Loucy (cell line): ENCODE measurements around the gene ANO8.
A peak's percentile ranks its signal among the peaks of the same experiment; 100 is the strongest.

Source experiments
- H2AFZ ChIP-seq: fragments of 200-600 bp; sonication (generic); 2 replicates; pipeline ENCODE4 v1.6.0; 2016; ENCODE audit warnings: antibody characterized with exemption, mild to moderate bottlenecking, low read length, moderate library complexity
- H3F3A ChIP-seq: fragments of 200-600 bp; 2 replicates; pipeline ENCODE4 v1.6.0; 2016; ENCODE audit warnings: antibody characterized with exemption, low read depth, mild to moderate bottlenecking
- H3K27me3 ChIP-seq: fragments of 200-600 bp; sonication (generic); 2 replicates; pipeline ENCODE4 v1.6.1; 2014; ENCODE audit warnings: low read length, mild to moderate bottlenecking; ENCODE audit not compliant: insufficient read depth, poor library complexity, severe bottlenecking
- H3K36me3 ChIP-seq: fragments of 200-600 bp; sonication (generic); 2 replicates; pipeline ENCODE4 v1.6.1; 2016; ENCODE audit warnings: low read length; ENCODE audit not compliant: insufficient read depth
- H3K4me1 ChIP-seq: fragments of 200-600 bp; sonication (generic); 2 replicates; pipeline ENCODE4 v1.5.1; 2014; ENCODE audit warnings: low read length, mild to moderate bottlenecking; ENCODE audit not compliant: insufficient read depth, poor library complexity, severe bottlenecking
- H3K4me2 ChIP-seq: fragments of 200-600 bp; sonication (generic); 2 replicates; pipeline ENCODE4 v1.6.0; 2014; ENCODE audit warnings: antibody characterized with exemption, low read length, low read depth, mild to moderate bottlenecking; ENCODE audit not compliant: poor library complexity, severe bottlenecking
- H3K4me3 ChIP-seq: fragments of 200-600 bp; sonication (generic); 2 replicates; pipeline ENCODE4 v1.5.1; 2014; ENCODE audit warnings: low read length, mild to moderate bottlenecking, mixed read lengths; ENCODE audit not compliant: poor library complexity, severe bottlenecking
- H3K79me2 ChIP-seq: fragments of 200-600 bp; sonication (generic); 2 replicates; pipeline ENCODE4 v1.6.1; 2014; ENCODE audit warnings: low read length; ENCODE audit not compliant: insufficient read depth
- H3K9ac ChIP-seq: fragments of 200-600 bp; sonication (generic); 2 replicates; pipeline ENCODE4 v1.6.0; 2014; ENCODE audit warnings: mild to moderate bottlenecking, low read depth, low read length, moderate library complexity; ENCODE audit not compliant: poor library complexity, severe bottlenecking
- H3K9me2 ChIP-seq: fragments of 200-600 bp; sonication (generic); replicated peaks from 2 replicates; pipeline ENCODE4 v1.6.1; 2016; ENCODE audit warnings: low read depth, low read length, mixed read lengths
- H3K9me3 ChIP-seq: fragments of 200-600 bp; sonication (generic); 2 replicates; pipeline ENCODE4 v1.6.1; 2014; ENCODE audit warnings: mild to moderate bottlenecking, antibody characterized with exemption, low read length, low read depth; ENCODE audit not compliant: insufficient read depth
- H4K20me1 ChIP-seq: fragments of 200-600 bp; sonication (generic); 2 replicates; pipeline ENCODE4 v1.6.0; 2014; ENCODE audit warnings: antibody characterized with exemption, low read length, mild to moderate bottlenecking; ENCODE audit not compliant: insufficient read depth, poor library complexity, severe bottlenecking
- EZH2phosphoT487 ChIP-seq: fragments of 200-600 bp; IDR thresholded peaks from 2 replicates; pipeline ENCODE4 v1.6.1; 2018; ENCODE audit warnings: antibody characterized with exemption, mild to moderate bottlenecking, moderate library complexity, borderline replicate concordance
- TF ChIP-seq, protein P1 (sequence below): fragments of 200-600 bp; sonication (generic); conservative IDR thresholded peaks from 2 replicates; pipeline ENCODE4 v1.5.1; 2014; ENCODE audit warnings: mild to moderate bottlenecking, antibody characterized with exemption, low read length

Gene ANO8

DNA sequence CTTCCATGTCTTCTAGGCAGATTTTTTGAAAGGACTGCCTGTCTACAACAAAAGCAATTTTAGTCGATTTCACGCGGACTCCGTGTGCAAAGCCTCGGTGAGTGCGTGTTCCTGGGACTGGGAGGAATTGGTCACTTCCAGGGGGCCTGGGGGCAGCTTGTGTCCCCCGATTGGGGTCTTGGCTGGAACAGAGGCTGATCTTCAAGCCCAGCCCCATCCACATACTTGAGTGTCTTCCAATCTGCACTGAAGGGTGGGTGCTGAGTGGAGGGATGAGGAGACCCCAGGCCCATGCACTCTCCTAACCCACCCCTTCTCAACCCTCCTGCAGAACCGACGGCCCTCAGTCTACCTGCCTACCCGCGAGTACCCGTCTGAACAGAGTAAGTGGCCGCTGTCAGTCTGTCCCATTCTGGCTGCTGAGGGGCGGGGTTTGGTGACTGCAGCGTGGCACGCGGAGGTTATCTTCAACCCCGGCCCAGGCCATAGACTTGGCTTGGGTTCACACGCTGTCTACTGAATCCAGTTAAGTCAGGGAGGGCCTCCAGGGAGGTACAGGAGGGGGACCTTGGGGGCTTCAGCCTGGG, 20.6 kb downstream of the ANO8 start:
- no peaks in the 10 kb centered on the region for H3F3A ChIP-seq
- H3K4me3 ChIP-seq: no peak overlapping the region
- H2AFZ ChIP-seq: no peak overlapping the region
- no peaks in the 10 kb centered on the region for H3K9me2 ChIP-seq
- H4K20me1 ChIP-seq: peaks cover 29% of the 10 kb centered on the region
- no peak for TF ChIP-seq EZH2phosphoT487
- peaks cover 4% of the 10 kb centered on the region for H3K27me3 ChIP-seq
- H3K79me2 ChIP-seq: peaks cover 41% of the 10 kb centered on the region
- H3K36me3 ChIP-seq: peaks cover 26% of the 10 kb centered on the region; the same call in 1 of the 2 replicates
- no peak overlapping the region for H3K4me2 ChIP-seq
- H3K4me1 ChIP-seq: peaks cover 10% of the 10 kb centered on the region
- H3K9me3 ChIP-seq: no peaks in the 10 kb centered on the region
- H3K9ac ChIP-seq: no peak overlapping the region

GRCh38 chr19:17312189-17313113, 22.2 kb downstream of the ANO8 start:
- Histone ChIP-seq H3K27me3 (peaks cover 4% of the 10 kb centered on the region), H3K4me3 (no peak overlapping the region), H3K79me2 (peaks cover 49% of the 10 kb centered on the region), H3K36me3 (peaks cover 23% of the 10 kb centered on the region; the same call in 1 of the 2 replicates), H3K4me1 (peaks cover 14% of the 10 kb centered on the region), H3F3A (no peaks in the 10 kb centered on the region), H3K4me2 (peak overlapping the region; percentile 81), H4K20me1 (peaks cover 29% of the 10 kb centered on the region), H3K9me2 (no peaks in the 10 kb centered on the region), H3K9me3 (no peaks in the 10 kb centered on the region), H3K9ac (no peak overlapping the region), H2AFZ (no peak overlapping the region)
- TF ChIP-seq EZH2phosphoT487: no peak
- TF ChIP-seq, protein P1, sequence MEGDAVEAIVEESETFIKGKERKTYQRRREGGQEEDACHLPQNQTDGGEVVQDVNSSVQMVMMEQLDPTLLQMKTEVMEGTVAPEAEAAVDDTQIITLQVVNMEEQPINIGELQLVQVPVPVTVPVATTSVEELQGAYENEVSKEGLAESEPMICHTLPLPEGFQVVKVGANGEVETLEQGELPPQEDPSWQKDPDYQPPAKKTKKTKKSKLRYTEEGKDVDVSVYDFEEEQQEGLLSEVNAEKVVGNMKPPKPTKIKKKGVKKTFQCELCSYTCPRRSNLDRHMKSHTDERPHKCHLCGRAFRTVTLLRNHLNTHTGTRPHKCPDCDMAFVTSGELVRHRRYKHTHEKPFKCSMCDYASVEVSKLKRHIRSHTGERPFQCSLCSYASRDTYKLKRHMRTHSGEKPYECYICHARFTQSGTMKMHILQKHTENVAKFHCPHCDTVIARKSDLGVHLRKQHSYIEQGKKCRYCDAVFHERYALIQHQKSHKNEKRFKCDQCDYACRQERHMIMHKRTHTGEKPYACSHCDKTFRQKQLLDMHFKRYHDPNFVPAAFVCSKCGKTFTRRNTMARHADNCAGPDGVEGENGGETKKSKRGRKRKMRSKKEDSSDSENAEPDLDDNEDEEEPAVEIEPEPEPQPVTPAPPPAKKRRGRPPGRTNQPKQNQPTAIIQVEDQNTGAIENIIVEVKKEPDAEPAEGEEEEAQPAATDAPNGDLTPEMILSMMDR: no peak

DNA sequence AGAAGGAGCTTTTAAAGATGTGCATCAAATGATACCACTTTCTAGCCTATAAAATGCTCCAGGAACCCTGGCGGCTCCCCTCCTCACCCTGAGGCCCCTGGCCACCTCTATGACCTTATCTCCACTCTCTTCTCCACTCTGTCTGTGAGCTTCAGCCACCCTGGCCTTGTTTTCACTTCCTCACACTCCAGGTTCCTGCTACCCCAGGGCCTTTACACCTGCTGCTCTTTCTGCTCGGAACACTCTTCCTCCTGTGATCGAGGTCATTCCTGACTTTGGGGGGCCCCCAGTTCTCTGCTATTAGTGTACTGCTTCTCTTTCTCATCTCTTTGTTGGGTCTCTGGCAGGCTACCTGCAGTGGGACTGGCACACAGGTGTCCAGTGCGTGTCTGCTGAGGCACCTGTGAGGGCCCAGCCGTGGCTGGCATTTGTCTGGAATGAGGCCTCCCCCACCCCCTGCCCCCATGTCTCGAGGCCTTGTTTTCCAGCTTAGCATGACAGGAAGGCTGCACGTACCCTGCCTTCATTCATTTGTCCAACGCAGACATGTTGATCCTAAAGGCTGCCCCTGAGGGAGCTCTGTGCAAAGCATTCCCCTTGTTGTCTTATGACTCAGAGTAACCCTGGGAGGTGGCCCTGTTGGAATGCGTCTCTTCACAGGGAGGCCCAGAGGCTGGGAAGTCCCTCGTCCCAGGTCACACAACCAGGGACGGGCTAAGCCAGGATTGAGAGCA, 23.0 kb downstream of the ANO8 start:
- H3K4me2 ChIP-seq: peak overlapping the region; percentile 81
- TF ChIP-seq EZH2phosphoT487: no peak
- TF ChIP-seq, protein P1: no peak

More for the DNA sequence above, 23.0 kb downstream of the ANO8 start:
- Histone ChIP-seq H3K36me3 (peaks cover 23% of the 10 kb centered on the region; the same call in 1 of the 2 replicates), H3K79me2 (peaks cover 56% of the 10 kb centered on the region), H3K4me3 (peak overlapping the region; percentile 36), H3K9me2 (no peaks in the 10 kb centered on the region), H4K20me1 (peaks cover 29% of the 10 kb centered on the region), H3K9ac (no peak overlapping the region), H3F3A (no peaks in the 10 kb centered on the region), H2AFZ (no peak overlapping the region), H3K9me3 (no peaks in the 10 kb centered on the region), H3K27me3 (peaks cover 4% of the 10 kb centered on the region), H3K4me1 (peaks cover 16% of the 10 kb centered on the region)
